GM18526 (cell line): Measurements from ENCODE around the gene ABI3BP.

Experiments used
- POLR2A ChIP-seq: IDR thresholded peaks from 3 replicates; pipeline ENCODE4 v1.6.1; 2011; ENCODE audit not compliant: insufficient read length; ENCODE audit errors: extremely low read depth

Gene ABI3BP

GRCh38 chr3:100968932-100969906 is 24.0 kb downstream of the ABI3BP start:
- TF ChIP-seq POLR2A = no peak

- TF ChIP-seq POLR2A = no peak
Observed at GRCh38 chr3:100966807-100967206, 26.4 kb downstream of the ABI3BP start.

- TF ChIP-seq POLR2A = no peak
Observed at GRCh38 chr3:100966049-100966491, 27.2 kb downstream of the ABI3BP start.

DNA sequence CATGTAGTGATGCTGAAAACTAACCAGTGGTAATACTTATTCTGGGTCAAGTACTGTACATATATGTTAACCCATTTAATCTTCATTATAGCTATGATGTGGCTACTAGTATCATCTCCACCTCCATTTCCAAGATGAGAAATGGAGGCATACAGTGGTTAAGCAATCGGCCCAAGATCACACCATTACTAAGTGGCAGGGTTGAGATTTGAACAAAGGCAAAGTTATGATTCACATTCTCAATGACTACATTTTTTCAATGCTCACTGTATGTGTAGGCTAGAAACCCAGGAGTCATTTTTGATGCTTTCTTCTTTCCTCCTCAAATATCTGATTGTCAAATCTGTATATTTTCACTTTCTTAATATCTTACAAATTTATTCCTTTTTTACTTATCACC is 30.2 kb downstream of the ABI3BP start:
- no peak for TF ChIP-seq POLR2A

DNA sequence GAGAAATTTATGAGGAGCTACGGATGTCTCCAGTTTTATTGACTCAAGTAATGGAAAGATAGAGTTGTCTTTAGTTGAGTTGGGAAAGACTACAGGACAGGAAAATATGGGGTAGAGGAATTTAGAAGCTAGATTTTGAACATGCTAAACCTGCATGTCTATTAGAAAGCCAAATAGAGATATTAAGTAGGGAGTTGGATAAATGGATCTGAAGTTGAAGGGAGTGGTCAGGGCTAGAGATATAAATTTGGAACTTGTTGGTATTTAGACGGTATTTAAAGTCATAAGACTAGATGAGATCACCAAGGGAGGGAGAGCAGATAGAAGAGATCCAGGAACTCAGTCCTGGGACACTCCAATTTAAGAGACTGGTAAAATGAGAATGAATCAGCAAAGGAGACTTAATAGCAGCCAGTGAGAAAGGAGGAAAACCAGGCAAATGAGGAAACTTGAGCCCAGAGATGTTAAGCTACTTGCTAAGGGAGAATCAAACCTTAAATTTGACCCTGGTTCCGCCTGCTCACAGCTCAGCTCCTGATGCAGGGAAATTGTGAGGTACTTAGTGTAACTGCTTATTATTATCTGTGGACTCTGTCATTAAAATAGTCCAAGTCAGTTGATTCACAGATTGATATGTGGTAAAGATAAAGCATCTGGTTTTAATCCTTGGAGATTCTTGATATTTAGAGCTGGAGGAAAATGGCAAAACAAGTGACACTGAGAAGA is 35.8 kb downstream of the ABI3BP start:
- no peak for TF ChIP-seq POLR2A

DNA sequence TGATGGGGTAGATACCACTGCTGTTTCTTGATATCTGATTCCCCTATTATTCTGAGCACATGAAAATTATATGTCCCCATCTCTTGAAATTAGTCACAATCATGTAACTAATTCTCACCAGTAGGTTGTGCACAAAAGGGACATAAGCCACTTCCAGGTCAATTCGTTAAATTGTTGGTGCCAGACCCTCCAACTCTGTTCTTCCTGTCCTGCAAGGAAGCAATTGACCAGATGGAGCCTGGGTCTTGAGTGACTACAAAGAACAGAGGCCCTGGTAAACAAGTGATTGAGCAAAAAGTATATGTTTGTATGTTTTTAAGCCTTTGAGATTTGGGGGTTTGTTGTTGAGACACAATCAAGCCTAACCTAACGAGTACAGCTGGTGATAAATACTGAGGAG is 36.9 kb downstream of the ABI3BP start:
- TF ChIP-seq POLR2A = no peak

DNA sequence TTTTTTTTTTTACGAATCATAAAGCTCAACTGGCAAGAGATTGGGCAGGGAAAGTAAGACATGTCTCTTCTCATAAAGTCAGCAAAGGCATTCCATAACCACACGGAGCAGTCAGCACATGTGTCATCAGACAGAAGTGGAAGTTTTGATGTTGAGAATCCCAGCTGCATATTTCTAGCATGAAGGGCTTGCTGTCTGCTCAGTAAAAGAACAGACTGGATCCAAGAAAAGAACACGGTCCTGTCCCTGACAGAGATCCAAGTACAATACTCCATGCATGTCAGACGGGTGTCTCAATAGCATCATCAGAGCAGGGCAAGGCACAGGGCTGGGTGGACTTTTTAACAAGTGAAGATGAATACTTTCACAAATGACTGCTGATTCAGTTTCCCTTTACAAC is 38.2 kb downstream of the ABI3BP start:
- no peak for TF ChIP-seq POLR2A

DNA sequence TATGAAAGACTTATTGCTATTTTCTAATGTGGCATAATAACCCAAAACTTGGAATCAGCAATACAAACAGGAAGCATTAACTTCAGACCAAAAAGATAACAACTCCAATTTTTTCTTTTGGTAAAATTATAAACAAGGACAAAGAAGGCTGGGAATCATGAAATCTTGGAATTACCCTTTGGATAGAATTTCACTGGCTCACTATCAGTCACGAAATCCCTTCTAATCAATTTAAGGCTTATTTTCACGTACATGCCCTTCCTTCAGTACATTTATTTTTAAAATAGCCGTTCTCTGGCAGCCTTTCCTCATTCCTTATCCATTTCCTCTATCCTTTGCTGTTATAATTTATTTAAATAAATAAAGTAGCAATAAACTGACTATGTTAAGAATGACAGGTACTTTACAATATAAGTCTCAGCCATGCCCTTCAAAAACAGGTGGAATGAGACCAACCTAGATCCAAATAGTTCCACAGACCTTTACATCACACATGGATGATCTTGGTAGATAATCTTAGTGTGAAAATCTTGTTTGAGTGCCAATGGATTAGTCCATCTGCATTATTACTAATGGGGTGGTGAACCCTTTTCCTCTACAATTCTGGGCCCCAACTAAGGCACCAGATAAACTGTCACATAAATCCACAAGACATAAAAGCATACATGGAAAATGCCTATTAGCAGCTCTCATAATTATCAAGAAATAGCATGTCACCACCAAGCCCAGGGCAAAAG is 38.9 kb downstream of the ABI3BP start:
- no peak for TF ChIP-seq POLR2A

DNA sequence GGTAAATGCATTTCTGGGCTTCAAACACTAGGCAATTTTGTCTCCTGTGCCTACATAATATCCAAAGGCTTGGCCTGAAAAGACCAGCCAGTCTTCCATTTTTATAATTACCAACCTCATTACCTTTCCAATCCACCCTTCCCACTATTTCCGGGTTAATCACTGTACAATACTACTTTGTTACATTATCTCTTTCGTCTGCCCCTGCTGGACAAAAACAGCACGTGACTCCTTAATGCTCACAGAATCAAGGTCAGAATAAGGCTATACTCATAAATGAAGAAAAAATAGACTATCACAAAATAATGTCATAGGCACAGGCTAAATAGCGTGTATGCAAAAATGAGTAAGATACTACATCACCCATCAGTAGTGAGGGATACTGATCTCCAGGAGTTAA is 40.1 kb downstream of the ABI3BP start:
- no peak for TF ChIP-seq POLR2A

DNA sequence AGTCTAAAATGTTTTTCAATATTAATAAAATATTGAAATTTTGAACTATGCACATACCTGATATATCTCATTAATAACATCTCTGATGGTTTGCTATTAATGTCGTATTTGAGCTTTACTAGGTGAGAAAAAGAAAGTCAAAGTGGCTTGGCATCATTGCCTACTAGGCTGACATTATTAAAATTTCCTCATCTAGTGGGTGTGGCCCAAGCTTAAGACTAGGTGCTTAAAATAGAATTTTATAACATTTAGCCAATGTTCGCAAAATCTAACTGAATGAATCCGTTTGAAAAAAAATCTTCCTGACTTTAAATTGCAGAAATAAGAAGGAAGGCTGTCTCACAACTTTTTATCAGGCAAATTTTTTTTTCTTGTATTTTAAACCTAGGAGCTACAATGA is 46.1 kb downstream of the ABI3BP start:
- TF ChIP-seq POLR2A = no peak

DNA sequence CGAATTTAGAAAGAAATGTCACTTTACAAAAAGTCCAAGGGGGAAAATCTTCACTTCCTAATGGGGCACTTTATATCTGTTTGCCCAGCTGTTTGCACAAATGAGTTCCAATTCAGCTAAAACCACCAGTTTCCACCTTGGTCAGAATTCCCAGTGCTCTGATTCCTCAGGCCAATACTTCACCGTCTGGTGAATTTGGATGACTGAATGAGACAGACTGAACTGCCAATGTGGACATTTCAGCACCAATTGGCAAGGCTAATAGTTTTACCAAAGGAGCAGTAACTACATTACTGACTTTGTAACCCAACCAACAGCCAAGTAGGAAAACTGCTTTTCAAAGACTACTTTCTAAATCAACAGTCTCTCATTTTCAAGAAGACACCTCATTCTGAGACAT is 51.8 kb downstream of the ABI3BP start:
- no peak for TF ChIP-seq POLR2A

GRCh38 chr3:100941041-100941440 is 52.2 kb downstream of the ABI3BP start:
- TF ChIP-seq POLR2A = no peak

DNA sequence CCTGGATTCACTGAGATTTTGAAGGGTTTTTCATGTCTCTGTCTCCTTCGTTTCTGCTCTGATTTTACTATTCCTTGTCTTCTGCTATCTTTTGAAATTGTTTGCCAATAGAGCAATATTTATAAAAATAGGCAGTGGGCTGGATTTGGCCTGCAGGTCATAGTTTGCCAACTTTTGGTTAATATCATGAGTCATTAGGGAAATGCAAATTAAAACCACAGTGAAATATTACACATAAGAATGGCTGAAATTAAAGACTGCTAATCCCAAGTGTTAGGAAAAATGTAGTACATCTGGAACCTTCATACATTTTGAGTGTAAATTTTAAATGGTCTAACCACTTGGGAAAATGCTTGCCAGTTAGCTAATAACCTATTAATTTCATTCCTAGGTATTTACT is 56.3 kb downstream of the ABI3BP start:
- TF ChIP-seq POLR2A = no peak

DNA sequence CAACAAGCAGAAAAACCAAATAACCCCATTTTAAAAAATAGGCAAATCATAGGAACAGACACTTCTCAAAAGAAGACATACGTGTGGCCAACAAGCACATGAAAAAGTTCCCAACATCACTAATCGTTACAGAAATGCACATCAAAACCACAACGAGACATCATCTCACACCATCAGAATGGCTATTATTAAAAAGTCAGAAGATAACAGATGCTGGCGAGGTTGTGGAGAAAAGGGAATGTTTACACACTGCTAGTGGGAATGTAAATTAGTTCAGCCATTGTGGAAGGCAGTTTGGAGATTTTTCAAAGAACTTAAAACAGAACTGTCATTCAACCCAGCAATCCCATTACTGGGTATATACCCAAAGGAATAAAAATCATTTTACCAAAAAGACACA is 60.7 kb downstream of the ABI3BP start:
- no peak for TF ChIP-seq POLR2A

- TF ChIP-seq POLR2A = no peak
Observed at GRCh38 chr3:100928638-100929428, 64.4 kb downstream of the ABI3BP start.
